Midbrain (tissue), 1 donor: ENCODE results near the gene SH3GL1.
"Not testable (repeated sequence)": the region's sequence is repeated elsewhere in the genome, so short reads cannot be mapped to it uniquely, and the experiment has no call there.

ENCODE experiments used
- DNase-seq: peaks from one replicate; lab custom pipeline; 2025; lab: John Stamatoyannopoulos, UW

Gene SH3GL1

DNA sequence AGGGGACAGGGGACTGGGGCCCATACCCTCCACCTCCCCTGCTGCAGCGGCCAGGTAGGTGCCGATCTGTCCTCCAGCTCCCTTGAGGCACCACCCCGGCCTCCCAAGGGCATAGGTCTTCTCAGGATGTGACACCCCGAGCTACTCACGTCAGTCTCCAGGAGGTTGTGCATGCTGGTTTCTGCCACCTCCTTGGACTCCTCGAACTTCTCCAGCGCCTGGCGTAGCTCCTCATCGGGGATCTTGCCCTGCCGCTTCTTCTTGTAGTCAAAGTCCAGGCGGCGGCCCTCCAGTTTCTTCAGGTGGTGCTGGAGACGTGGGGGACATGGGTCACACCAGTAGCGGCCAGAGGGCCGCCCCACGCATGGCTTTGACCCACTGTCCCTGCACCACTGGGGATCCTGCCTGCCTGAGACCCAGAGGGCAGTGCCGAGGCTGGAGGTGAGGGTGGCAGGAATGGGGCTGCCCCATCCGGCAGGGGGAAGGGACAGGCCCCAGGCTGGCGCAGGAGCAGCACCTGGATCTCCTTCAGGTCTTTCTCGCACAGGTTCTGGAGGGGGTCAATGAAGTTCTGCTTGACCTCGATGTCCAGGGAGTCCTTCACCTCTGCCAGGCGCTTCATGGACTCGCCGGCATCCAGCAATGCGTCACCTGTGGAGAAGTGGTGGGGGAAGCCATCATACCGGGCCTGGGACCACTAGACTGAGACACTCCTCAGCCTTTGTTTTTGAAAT lies 36.6 kb downstream of the SH3GL1 start:
- DNase-seq, result no peak

DNA sequence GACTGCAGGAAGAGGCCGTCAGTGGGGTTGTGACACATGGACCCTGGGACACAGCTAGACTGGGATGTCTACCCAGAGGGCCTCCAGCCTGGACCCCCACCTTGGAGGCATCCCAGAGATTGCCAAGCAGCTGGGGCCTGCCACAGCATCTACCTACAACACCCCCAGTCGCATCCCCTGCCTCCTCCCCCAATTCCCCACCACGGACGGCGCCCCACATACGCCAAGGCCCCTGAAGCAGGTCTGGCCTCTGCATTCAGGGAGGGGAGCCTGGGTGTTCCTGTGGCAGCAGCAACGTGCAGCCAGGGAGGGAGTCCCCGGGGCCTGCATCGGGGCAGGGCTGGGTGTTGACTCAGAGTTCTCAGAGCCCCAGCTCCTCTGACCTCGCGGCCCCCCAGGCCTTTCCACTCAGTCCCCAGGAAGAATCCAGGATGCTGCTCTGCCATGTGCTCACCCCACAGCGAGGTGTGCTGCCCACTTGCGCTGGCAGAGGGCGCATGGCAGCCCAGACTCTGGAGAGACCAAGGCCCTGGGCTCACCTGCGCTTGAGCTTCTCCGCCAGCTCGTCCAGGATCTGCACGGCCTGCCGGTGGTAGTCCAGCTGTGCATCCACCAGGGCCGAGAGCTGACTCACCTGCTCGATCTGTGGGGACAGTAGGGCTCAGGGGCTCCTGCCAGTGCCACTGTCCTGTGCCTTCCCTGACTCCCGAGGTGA lies 37.4 kb downstream of the SH3GL1 start:
- no peak for DNase-seq

DNA sequence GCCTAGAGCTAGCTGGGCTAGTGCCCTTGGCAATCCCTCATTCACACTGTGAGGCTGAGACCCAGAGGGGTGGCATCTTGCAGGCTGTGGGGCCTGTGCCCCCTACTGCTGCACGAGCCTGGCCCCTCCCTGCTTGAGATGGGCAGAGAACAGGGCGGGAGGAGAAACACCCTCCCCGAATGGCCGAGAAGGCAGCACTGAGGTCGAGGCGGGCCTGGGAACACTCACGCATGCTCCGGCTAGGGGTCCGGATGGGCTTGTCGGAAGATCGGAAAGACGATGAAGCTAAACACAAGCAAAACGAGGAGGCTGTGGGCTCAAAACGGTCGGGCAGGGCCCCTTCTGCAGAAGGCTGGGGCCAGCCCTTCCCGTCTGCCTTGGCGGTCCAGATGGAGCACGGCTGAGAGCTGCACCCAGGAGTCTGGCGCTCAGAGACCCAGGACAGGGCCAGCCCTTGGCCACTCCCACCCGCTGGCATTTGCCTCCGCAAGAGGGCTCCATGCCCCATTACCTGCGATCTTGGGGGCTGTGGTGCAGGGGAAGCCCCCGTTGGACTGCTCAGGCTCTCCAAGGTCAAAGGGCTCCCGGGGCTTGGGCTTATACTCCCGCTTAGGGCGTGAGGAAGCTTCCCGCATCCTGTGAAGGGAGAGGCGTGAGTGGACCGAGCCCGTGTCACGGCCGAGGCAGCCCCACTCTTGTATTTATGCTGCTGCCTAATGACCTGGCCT lies 38.1 kb downstream of the SH3GL1 start:
- DNase-seq, result no peak

DNA sequence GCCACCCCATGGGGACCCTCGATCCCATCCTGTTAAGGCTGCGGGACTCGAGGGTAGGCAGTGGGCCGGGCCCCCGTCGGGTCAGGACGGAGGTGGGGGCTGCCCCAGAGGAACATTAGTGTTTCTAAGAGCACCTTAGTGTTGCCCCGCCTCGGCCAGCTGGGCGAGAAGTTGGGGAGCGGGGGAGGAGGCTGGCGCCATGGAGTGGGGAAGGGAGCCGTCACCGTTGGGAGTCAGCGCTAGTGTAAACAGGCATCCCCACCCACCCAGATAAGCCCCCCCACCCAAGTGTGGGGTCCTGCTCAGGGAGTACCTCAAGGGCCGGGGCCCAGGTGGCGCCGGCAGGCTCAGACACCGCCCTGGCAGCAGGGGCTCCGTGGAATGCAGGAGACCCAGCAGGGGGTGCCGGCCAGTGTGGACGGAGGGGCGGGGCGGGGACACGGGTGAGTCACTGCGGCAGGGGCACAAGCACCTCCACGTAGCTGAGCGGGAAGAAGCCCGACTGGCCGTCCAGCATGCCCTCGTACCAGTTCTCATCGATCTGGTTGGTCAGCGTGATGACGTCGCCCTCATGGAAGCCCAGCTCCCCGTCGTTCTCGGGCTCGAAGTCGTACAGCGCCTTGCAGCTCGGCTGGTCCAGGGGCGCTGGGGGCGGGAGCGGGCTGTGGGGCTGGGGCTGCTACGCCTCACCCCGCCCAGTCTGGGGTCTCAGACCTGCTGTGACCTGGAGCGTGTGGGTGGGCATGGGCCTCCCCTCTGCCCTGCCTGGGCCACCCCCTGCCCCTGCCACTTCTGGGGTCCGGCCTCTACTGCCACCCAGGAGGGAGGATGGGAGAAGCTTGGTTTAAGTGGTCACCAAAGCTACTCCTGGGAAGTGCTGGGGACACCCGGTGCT lies 38.9 kb downstream of the SH3GL1 start:
- no peak for DNase-seq

DNA sequence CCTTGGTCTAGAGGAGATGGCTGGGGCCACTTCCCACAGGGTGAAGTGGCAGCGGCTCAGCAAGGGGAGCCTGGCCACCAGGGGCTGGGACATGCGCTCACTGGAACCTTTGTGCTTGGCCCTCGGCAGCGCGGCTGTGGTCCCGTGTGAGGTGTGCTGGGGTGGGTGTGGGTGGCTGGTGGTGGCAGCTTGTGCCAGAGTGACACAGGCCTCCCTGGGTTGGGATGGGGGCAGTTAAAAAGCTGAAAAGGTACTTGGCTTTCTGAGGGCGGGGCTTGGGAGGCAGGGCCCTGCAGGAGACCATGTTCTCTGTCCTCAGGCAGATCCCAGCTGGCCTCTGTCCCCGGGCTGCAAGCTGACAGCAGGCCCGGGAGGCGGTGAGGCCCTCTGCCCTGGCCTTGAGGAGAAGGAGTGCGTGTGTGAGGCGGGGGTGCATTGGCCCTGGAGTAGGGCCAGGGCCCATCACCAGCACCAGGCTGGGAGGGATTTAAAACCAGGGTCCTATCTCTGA lies 39.7 kb downstream of the SH3GL1 start:
- no peak for DNase-seq

DNA sequence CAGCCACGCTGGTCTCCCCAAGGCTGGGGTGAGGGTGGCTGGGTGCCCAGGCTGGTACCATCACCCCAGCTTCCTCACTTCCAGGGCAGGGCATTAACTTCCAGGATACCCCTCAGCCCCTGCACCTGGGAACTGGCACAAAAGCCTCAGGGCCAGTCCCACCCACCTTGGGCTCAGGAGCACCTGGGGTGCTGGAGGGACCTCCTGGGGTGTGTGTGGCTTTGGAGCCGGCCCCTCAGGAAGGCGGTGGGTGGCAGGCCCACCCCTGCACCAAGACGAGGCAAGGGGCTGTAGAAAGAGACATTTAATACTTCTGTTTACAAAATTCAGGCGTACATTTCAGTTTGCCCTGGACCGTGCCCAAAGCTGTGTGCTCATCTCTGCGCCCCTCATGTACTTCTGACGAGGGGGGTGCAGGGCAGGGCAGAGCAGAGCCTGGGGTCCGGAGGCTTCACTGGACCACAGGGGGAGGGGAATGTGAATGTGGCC lies 40.2 kb downstream of the SH3GL1 start:
- DNase-seq, result no peak

DNA sequence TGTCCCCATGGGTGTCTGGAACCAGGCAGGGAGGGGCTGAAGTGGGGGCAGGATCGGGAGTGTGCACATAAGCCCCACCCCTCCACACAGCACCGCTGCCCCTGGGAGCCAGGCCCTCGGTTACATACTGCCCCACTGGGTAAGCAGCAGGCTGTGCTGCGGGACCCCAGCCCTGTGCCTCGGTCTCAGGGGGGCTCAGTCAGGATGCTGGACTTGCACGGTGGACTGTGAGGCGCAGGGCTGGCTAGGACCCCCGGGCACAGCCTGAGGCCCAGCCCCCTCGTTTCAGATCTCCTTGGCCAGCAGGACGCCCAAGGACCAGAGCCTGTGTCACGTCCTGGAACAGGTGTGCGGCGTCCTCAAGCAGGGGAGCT lies 40.7 kb downstream of the SH3GL1 start:
- no peak for DNase-seq

DNA sequence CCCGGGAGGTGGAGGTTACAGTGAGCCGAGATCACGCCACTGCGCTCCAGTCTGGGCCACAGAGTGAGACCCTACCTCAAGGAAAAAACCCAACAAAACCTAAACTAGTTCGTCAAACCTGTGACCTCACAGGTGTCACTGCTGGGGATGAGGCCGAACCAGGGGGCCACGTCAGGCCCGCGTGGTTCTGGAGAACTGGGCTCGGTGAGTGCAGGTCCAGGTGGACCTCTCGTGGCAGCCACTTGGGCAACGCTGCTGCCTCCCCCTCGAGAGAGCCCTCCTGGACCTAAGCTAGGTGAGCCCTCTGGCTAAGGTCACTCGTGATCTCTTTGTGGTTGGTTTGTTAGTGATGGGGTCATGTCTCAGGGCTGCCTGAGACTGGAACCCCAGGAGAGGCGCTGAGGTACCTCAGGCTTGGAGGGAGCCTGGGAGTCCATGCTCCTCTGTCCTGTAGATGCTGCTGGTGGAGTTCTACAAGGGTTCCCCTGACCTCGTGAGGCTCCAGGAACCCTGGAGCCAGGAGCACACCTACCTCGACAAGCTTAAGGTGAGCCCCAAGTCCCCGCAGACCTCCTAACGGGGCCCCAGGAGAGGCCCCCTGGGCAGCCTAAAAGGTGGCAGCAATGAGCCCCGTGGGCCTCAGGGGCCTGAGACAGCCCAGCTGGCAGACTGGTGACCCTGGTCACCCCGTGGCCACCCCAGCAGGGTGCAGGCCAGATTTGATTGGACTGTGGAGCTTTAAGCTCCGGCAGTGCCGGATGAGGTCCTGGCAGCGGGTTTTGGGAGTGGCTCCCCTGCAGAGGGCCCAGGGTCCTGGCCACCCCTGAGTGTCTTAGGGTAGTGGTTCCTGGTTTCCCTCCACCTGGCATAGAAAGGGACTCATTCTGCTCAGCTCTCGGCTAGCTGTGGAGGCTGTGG lies 41.4 kb downstream of the SH3GL1 start:
- no peak for DNase-seq

DNA sequence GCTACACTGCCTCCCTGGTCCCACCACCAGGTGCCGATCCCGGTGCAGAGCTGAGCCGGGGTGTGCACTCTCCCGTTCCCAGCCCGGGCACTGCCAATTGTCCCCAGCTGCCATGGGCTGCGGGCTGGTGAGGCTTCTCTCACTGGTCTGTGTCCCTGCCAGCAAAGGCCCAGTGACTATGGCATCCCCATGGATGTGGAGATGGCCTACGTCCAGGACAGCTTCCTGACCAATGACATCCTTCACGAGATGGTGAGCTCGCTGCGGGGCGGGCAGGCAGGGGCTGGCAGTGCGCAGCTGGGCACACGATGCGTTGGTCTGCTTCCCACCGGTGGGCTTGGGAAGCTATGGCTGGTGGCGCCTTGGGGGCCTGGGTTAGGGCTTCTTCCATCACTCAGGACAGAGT lies 42.4 kb downstream of the SH3GL1 start:
- DNase-seq, result no peak

DNA sequence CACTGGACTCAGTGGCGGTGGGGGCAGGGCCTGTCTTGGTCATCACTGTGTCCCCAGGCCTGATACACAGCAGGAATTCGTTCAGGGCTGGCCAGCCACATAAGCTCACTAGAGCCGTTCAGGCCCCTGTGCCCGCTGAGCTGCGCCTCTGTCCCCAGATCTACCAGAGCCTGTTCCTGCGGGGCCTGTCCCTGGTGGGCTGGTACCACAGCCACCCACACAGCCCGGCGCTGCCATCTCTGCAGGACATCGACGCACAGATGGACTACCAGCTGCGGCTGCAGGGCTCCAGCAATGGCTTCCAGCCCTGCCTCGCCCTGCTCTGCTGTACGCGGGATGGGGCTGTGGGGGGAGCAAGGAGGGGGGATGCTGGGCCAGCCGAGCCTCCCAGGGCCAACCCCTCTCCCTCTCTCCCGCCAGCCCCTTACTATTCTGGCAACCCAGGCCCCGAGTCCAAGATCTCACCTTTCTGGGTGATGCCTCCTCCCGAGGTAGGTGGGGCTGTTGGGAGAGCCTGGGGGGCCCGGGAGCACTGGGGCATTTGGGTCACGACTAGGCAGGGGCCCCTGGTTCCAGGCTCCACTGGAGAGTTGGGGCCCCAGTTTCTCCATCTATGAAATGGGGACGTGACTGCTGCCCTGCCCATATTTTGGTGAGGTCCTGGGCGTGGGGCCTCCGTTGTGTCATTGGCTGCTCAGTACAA lies 43.1 kb downstream of the SH3GL1 start:
- no peak for DNase-seq

DNA sequence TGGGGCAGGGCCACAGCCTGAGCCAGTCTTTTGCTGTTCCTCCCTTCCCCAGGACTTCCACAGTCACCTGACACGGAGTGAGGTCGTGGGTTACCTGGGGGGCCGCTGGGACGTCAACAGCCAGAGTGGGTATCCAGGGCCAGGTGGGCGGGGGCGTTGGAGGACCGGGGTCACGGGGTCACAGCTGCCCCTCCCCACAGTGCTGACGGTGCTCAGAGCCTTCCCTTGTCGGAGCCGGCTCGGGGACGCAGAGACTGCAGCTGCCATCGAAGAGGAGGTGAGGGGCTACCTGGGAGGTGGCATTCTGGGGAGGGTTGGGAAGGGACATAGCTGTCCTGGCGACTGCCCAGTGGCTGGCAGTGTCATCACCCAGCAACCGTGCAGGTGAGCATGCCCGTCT lies 45.5 kb downstream of the SH3GL1 start:
- DNase-seq, result no peak

DNA sequence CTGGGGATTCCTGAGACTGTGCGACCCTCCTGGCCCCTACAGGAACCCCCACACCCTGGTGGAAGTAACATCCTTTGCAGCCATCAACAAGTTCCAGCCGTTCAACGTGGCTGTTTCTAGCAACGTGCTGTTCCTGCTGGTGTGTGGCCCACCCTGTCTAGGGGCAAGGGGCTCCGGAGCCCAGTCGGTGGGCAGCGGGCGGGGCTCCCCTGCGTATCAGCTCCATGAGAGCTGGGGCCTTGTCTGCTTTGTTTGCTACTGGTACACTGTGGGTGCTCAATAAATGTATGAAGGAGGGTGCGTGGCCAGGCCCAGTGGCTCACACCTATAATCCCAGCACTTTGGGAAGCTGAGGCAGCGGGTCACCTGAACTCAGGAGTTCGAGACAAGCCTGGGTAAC lies 46.1 kb downstream of the SH3GL1 start:
- no peak for DNase-seq

DNA sequence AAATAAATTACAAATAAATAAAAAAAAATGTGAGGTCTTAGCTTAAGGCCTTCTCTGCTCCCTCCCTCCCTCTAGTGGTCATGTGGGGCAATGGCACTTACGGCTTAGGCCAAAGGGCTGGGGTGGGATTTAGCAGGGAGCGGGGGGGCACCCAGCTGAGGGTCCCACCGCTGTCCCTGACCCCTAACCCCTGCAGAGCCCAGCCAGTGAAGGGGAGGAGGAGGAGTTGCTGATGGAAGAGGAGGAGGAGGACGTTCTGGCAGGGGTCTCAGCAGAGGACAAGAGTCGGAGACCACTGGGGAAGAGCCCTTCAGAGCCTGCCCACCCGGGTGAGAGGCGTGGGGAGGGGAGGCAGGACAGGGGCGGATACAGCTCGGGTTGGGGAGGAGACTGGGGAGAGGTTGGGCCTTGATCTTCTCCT lies 47.6 kb downstream of the SH3GL1 start:
- no peak for DNase-seq

DNA sequence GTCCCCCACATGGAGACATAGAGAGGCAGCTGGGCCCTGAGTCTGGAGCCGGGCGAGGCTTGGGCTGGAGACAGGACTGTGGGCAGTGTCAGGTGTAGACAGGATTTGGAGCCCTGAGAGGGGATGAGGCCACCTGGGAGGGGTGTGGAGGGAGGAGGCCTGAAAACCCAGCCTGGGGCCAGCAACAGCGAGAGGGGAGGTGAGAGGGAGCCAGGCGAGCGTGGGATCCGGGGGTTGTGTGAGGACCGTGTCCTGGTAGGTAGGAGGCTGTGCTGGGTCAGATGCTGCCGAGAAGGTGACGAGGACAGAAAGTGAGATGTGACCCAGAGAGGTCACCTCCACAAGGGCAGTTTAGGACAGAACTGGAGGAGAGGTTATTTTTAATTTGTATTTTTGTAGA lies 49.6 kb downstream of the SH3GL1 start:
- DNase-seq, result no peak

DNA sequence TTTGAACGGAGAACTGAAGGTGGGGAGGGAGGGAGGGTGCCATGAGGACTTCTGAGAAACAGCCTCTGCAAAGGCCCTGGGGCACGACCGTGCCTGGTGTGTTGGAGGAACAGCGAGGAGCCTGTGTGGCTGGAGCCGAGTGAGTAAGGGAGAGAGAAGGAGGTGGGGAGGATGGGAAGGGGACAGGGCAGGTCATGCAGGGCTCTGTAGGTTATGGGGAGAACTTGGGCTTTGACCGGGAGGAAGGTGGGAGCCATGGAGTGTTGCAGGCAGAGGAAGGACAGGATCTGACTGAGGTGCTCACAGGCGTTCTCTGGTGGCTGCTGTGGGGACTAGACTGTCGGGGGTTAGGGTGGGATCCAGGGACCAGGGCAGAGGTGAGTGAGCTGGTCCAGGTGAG lies 50.2 kb downstream of the SH3GL1 start:
- DNase-seq, result no peak

DNA sequence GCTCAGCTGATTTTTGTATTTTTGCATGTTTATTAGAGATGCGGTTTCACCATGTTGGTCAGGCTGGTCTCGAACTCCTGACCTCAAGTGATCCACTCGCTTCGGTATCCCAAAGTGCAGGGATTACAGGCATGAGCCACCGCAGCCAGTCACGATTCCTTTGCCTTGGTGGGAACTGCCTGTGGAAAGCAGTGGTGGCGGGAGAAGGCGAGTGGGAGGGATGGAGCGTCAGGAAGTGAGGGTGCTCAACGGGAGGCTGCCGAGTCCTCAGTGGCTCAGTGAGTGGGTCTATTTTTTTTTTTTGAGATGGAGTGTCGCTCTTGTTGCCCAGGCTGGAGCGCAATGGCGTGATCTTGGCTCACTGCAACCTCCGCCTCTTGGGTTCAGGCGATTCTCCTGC lies 51.1 kb downstream of the SH3GL1 start:
- not testable (repeated sequence) for DNase-seq

DNA sequence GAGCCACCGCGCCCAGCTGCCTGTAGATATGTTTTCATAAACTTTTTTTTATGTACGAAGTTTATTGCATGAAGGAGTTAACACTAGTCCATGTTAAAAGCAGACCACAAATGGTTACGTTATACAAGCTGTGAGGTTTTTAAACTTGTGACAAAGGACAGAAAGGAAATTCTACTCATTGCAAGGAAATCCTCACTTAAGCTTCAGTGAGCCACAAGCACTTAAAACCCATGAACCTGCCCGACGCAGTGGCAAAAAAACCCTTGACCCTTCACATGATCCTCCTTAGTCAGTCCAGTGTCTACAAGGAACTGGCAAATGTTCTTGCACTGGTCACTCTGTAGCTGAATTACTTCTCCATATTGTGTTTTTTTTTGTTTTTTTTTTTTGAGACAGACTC lies 52.8 kb downstream of the SH3GL1 start:
- no peak for DNase-seq

DNA sequence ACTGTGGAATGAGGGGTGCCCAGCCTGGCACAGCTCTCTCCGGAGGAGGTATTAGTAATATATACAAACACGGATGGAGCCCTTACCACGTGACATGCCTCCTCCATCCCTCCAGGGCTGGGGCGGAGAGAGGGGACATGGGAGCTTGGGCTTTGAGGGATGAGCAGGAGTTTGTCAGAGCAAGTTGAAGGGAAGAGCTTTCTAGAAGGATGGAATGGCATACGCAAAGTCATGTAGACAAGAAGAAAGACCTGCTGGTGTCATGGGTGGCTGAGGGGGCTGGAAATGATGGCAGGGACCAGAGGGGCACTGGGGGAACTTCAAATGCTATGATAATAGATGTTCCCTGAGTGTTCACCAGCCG lies 54.3 kb downstream of the SH3GL1 start:
- no peak for DNase-seq

DNA sequence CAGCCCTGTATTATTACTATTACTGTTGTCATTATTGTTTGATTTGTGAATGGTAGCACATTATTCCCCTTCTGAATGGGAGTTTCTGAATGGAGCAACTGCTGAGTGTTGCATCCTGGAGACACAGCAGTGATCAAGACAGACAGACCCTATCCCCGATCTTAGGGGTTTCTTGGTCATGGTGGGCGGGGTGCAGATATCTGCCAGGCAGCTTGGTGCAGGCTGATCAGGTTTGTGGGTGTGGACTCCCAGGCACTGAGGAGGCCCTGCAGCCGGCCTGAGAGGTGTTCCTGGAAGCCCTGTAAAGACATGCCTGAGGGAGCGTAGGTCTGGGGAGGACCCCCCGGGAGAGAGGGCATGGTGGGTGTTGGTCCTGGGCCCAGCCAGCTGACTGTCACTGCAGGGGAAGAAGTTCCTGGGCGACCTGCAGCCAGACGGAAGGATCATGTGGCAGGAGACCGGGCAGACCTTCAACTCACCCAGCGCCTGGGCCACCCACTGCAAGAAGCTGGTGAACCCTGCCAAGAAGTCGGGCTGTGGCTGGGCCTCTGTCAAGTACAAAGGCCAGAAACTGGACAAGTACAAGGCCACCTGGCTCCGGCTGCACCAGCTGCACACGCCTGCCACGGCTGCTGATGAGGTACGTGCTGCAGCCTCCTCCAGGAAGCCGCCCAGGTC lies 54.9 kb downstream of the SH3GL1 start:
- DNase-seq, result no peak
